GM23338 (cell line): ENCODE data around the gene METTL24.

Source experiments
- CREB1 ChIP-seq: fragments of 250-450 bp; sonication (Bioruptor Pico); IDR thresholded peaks from 2 replicates; pipeline ENCODE4 v1.5.0; 2020; ENCODE audit warnings: low read depth, mild to moderate bottlenecking, moderate library complexity
- EZH2 ChIP-seq: fragments of 200-600 bp; sonication (generic); IDR thresholded peaks from one replicate; pipeline ENCODE4 v1.8.0; 2017; ENCODE audit warnings: antibody characterized with exemption, mild to moderate bottlenecking, low read depth; ENCODE audit not compliant: unreplicated experiment
- JUNB ChIP-seq: IDR thresholded peaks from one replicate; pipeline ENCODE4 v1.6.1; 2016; ENCODE audit warnings: antibody characterized with exemption; ENCODE audit not compliant: unreplicated experiment
- NANOG ChIP-seq: IDR thresholded peaks from 2 replicates; pipeline ENCODE4 v1.6.1; 2016; ENCODE audit warnings: antibody characterized with exemption, borderline replicate concordance
- POLR2AphosphoS5 ChIP-seq: IDR thresholded peaks from 2 replicates; pipeline ENCODE4 v1.6.1; 2016; ENCODE audit warnings: antibody characterized with exemption, low read depth
- TF ChIP-seq, protein P1 (sequence below), 2 experiments: fragments of 200-600 bp in 1 of 2; sonication (generic) in 1 of 2; conservative IDR thresholded peaks; 2 replicates each; pipeline versions ENCODE4 v1.5.1 to v1.6.1; 2016 to 2017; ENCODE audit warnings: antibody characterized with exemption in 2 of 2, low read depth in 2 of 2, mild to moderate bottlenecking in 2 of 2, moderate library complexity in 1 of 2
- TF ChIP-seq, protein P2 (sequence below): IDR thresholded peaks from one replicate; pipeline ENCODE4 v1.6.1; 2018; ENCODE audit warnings: antibody characterized with exemption; ENCODE audit not compliant: unreplicated experiment
- TF ChIP-seq, protein P3 (sequence below): IDR thresholded peaks from 2 replicates; pipeline ENCODE4 v1.6.1; 2016; ENCODE audit warnings: antibody characterized with exemption

DNA sequence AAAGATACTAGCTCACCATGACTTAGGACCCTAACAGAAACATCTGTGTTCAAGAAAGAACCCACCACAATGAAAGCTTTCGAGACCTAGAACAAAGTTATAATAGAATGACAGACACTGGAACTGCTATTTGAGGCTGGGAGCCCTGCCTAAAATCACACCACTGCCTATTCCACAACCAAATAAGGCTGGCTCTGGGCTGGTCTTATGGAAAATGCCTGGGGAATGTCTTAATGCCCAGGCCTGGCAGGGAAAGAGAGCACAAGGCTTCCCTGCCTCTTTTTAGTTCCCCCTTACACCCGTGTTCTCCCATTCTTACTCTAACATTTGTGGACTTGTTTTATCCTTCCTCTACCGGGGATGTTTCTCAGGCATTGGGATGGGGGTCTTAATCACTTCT lies 5.6 kb upstream of the METTL24 start:
- TF ChIP-seq EZH2 (no peak), POLR2AphosphoS5 (no peak), CREB1 (CRISPR knock-in tag) (no peak), NANOG (no peak), JUNB (no peak)
- TF ChIP-seq, protein P1, sequence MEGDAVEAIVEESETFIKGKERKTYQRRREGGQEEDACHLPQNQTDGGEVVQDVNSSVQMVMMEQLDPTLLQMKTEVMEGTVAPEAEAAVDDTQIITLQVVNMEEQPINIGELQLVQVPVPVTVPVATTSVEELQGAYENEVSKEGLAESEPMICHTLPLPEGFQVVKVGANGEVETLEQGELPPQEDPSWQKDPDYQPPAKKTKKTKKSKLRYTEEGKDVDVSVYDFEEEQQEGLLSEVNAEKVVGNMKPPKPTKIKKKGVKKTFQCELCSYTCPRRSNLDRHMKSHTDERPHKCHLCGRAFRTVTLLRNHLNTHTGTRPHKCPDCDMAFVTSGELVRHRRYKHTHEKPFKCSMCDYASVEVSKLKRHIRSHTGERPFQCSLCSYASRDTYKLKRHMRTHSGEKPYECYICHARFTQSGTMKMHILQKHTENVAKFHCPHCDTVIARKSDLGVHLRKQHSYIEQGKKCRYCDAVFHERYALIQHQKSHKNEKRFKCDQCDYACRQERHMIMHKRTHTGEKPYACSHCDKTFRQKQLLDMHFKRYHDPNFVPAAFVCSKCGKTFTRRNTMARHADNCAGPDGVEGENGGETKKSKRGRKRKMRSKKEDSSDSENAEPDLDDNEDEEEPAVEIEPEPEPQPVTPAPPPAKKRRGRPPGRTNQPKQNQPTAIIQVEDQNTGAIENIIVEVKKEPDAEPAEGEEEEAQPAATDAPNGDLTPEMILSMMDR (conservative IDR thresholded peaks at IDR 0.05; ENCODE audit: low read depth in 2 of 2), result no peak
- TF ChIP-seq, protein P2, sequence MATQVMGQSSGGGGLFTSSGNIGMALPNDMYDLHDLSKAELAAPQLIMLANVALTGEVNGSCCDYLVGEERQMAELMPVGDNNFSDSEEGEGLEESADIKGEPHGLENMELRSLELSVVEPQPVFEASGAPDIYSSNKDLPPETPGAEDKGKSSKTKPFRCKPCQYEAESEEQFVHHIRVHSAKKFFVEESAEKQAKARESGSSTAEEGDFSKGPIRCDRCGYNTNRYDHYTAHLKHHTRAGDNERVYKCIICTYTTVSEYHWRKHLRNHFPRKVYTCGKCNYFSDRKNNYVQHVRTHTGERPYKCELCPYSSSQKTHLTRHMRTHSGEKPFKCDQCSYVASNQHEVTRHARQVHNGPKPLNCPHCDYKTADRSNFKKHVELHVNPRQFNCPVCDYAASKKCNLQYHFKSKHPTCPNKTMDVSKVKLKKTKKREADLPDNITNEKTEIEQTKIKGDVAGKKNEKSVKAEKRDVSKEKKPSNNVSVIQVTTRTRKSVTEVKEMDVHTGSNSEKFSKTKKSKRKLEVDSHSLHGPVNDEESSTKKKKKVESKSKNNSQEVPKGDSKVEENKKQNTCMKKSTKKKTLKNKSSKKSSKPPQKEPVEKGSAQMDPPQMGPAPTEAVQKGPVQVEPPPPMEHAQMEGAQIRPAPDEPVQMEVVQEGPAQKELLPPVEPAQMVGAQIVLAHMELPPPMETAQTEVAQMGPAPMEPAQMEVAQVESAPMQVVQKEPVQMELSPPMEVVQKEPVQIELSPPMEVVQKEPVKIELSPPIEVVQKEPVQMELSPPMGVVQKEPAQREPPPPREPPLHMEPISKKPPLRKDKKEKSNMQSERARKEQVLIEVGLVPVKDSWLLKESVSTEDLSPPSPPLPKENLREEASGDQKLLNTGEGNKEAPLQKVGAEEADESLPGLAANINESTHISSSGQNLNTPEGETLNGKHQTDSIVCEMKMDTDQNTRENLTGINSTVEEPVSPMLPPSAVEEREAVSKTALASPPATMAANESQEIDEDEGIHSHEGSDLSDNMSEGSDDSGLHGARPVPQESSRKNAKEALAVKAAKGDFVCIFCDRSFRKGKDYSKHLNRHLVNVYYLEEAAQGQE, result no peak
- TF ChIP-seq, protein P3, sequence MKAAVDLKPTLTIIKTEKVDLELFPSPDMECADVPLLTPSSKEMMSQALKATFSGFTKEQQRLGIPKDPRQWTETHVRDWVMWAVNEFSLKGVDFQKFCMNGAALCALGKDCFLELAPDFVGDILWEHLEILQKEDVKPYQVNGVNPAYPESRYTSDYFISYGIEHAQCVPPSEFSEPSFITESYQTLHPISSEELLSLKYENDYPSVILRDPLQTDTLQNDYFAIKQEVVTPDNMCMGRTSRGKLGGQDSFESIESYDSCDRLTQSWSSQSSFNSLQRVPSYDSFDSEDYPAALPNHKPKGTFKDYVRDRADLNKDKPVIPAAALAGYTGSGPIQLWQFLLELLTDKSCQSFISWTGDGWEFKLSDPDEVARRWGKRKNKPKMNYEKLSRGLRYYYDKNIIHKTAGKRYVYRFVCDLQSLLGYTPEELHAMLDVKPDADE, result no peak
